ENCODE measurements around the gene ABHD17C.

GRCh38 chr15:80684697-80685096, 10.4 kb upstream of the ABHD17C start:
- TF ChIP-seq CTCF (optimal IDR thresholded peaks at IDR 0.05 in 1 of 3, IDR thresholded peaks at IDR 0.05 in 1 of 3, conservative IDR thresholded peaks at IDR 0.05 in 1 of 3; ENCODE audit: extremely low read depth in 1 of 3, insufficient read depth in 2 of 3, low read length in 3 of 3) (no peak), EZH2 (IDR thresholded peaks at IDR 0.05; ENCODE audit: low read length) (no peak)

Data from keratinocyte (primary cell).